Measurements from ENCODE around the gene PHOX2A.
A peak's percentile ranks its signal among the peaks of the same experiment; 100 is the strongest.

The PHOX2A gene

GRCh38 chr11:72244060-72244360 lies at the start of gene PHOX2A:
TSS of gene PHOX2A (minus strand) at chr11:72244176. CDS start at chr11:72244004, 172 bp downstream.
- TF ChIP-seq GLIS3 (CRISPR knock-in tag; IDR thresholded peaks at IDR 0.05) (no peak), RARB (CRISPR knock-in tag; IDR thresholded peaks at IDR 0.05) (no peak), ZC3H10 (CRISPR knock-in tag; IDR thresholded peaks at IDR 0.05) (no peak), PPARA (CRISPR knock-in tag; IDR thresholded peaks at IDR 0.05; ENCODE audit: borderline replicate concordance) (no peak), TCF4 (CRISPR knock-in tag; IDR thresholded peaks at IDR 0.05; ENCODE audit: borderline replicate concordance) (no peak), ZFP3 (CRISPR knock-in tag; IDR thresholded peaks at IDR 0.05) (no peak), SNAI2 (CRISPR knock-in tag; IDR thresholded peaks at IDR 0.05) (no peak), OSR1 (CRISPR knock-in tag; IDR thresholded peaks at IDR 0.05) (no peak), ARNTL (CRISPR knock-in tag; IDR thresholded peaks at IDR 0.05; ENCODE audit: borderline replicate concordance, low read depth) (no peak)
- TF ChIP-seq, protein P1, sequence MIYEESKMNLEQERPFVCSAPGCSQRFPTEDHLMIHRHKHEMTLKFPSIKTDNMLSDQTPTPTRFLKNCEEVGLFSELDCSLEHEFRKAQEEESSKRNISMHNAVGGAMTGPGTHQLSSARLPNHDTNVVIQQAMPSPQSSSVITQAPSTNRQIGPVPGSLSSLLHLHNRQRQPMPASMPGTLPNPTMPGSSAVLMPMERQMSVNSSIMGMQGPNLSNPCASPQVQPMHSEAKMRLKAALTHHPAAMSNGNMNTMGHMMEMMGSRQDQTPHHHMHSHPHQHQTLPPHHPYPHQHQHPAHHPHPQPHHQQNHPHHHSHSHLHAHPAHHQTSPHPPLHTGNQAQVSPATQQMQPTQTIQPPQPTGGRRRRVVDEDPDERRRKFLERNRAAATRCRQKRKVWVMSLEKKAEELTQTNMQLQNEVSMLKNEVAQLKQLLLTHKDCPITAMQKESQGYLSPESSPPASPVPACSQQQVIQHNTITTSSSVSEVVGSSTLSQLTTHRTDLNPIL (CRISPR knock-in tag; IDR thresholded peaks at IDR 0.05; ENCODE audit: low read depth), result no peak
- TF ChIP-seq, protein P2, sequence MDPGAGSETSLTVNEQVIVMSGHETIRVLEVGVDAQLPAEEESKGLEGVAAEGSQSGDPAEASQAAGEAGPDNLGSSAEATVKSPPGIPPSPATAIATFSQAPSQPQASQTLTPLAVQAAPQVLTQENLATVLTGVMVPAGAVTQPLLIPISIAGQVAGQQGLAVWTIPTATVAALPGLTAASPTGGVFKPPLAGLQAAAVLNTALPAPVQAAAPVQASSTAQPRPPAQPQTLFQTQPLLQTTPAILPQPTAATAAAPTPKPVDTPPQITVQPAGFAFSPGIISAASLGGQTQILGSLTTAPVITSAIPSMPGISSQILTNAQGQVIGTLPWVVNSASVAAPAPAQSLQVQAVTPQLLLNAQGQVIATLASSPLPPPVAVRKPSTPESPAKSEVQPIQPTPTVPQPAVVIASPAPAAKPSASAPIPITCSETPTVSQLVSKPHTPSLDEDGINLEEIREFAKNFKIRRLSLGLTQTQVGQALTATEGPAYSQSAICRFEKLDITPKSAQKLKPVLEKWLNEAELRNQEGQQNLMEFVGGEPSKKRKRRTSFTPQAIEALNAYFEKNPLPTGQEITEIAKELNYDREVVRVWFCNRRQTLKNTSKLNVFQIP (CRISPR knock-in tag; IDR thresholded peaks at IDR 0.05; ENCODE audit: borderline replicate concordance, low read depth), result no peak
- ATAC-seq, result peak; percentile 55

DNA sequence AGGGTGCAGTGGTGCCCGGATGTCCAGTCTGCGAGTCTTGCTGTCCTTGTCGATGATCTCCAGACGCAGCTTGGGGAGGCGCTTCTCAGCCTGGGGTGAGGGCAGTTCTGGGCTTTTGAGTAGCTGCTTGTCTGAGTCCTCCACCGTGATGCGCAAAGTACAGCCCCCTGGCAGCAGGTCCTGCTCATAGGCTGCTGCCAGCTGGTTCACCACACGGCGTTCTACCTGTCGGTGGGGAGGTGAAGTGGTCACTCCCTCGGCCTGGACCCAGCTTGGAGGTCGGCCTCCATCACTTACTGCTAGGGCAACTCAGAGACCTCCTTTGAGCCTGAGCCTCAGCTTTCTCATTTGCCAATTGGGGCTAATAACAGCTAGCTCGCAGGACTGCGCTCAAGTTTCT lies 49.4 kb upstream of the PHOX2A start:
- ATAC-seq, result no peak

GRCh38 chr11:72292106-72292785 lies 48.3 kb upstream of the PHOX2A start:
- TF ChIP-seq ZNF565 (CRISPR knock-in tag; conservative IDR thresholded peaks at IDR 0.05; ENCODE audit: low read depth) (no peak), CSDC2 (CRISPR knock-in tag; IDR thresholded peaks at IDR 0.05) (no peak), TCF4 (CRISPR knock-in tag; IDR thresholded peaks at IDR 0.05; ENCODE audit: borderline replicate concordance) (no peak), OSR1 (CRISPR knock-in tag; IDR thresholded peaks at IDR 0.05) (no peak), PPARA (CRISPR knock-in tag; IDR thresholded peaks at IDR 0.05; ENCODE audit: borderline replicate concordance) (no peak)
- TF ChIP-seq, protein P2 (CRISPR knock-in tag; IDR thresholded peaks at IDR 0.05; ENCODE audit: borderline replicate concordance, low read depth), result no peak
- ATAC-seq, result no peak

More for the DNA sequence above, 49.4 kb upstream of the PHOX2A start:
- TF ChIP-seq ARNTL (CRISPR knock-in tag; IDR thresholded peaks at IDR 0.05; ENCODE audit: borderline replicate concordance, low read depth) (no peak), TCF4 (CRISPR knock-in tag; IDR thresholded peaks at IDR 0.05; ENCODE audit: borderline replicate concordance) (no peak), CSDC2 (CRISPR knock-in tag; IDR thresholded peaks at IDR 0.05) (no peak), TOX (CRISPR knock-in tag; IDR thresholded peaks at IDR 0.05; ENCODE audit: borderline replicate concordance) (no peak), OSR1 (CRISPR knock-in tag; IDR thresholded peaks at IDR 0.05) (no peak), GLIS3 (CRISPR knock-in tag; IDR thresholded peaks at IDR 0.05) (no peak), ZC3H10 (CRISPR knock-in tag; IDR thresholded peaks at IDR 0.05) (no peak), RARB (CRISPR knock-in tag; IDR thresholded peaks at IDR 0.05) (no peak)
- TF ChIP-seq, protein P3, sequence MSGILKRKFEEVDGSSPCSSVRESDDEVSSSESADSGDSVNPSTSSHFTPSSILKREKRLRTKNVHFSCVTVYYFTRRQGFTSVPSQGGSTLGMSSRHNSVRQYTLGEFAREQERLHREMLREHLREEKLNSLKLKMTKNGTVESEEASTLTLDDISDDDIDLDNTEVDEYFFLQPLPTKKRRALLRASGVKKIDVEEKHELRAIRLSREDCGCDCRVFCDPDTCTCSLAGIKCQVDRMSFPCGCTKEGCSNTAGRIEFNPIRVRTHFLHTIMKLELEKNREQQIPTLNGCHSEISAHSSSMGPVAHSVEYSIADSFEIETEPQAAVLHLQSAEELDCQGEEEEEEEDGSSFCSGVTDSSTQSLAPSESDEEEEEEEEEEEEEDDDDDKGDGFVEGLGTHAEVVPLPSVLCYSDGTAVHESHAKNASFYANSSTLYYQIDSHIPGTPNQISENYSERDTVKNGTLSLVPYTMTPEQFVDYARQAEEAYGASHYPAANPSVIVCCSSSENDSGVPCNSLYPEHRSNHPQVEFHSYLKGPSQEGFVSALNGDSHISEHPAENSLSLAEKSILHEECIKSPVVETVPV (CRISPR knock-in tag; IDR thresholded peaks at IDR 0.05), result no peak
- TF ChIP-seq, protein P1 (CRISPR knock-in tag; IDR thresholded peaks at IDR 0.05; ENCODE audit: low read depth), result no peak

DNA sequence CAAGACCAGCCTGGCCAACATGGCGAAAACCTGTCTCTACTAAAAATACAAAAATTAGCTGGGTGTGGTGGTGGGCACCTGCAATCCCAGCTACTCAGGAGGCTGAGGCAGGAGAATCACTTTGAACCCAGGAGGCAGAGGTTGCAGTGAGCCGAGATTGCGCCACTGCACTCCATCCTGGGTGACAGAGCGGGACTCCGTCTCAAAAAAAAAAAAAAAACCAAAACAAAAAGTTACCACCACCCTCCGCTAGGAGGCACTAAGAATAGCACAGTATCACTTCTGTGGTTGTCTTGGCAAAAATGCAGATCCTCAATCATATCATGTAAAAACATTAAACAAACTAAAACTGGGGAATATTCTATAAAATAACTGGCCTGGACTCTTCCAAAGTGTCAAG lies 46.8 kb upstream of the PHOX2A start:
- peak; percentile 46; the same call in 2 of the 3 replicates for ATAC-seq

- no peak for TF ChIP-seq ARNTL (CRISPR knock-in tag; IDR thresholded peaks at IDR 0.05; ENCODE audit: borderline replicate concordance, low read depth)
- TF ChIP-seq PPARA (CRISPR knock-in tag; IDR thresholded peaks at IDR 0.05; ENCODE audit: borderline replicate concordance), result no peak
- TF ChIP-seq ZNF8 (CRISPR knock-in tag; IDR thresholded peaks at IDR 0.05), result no peak
- TF ChIP-seq GLIS3 (CRISPR knock-in tag; IDR thresholded peaks at IDR 0.05), result no peak
- no peak for TF ChIP-seq RARB (CRISPR knock-in tag; IDR thresholded peaks at IDR 0.05)
- TF ChIP-seq ZC3H10 (CRISPR knock-in tag; IDR thresholded peaks at IDR 0.05), result no peak
- no peak for ATAC-seq
These were observed 43.3 kb upstream of the PHOX2A start for GRCh38 chr11:72287293-72287692.

Measured in SK-N-SH treated with all-trans-retinoic acid at 6 μM for 48 hours (cell line).